ENCODE measurements around the gene FBXW2.

The FBXW2 gene

DNA sequence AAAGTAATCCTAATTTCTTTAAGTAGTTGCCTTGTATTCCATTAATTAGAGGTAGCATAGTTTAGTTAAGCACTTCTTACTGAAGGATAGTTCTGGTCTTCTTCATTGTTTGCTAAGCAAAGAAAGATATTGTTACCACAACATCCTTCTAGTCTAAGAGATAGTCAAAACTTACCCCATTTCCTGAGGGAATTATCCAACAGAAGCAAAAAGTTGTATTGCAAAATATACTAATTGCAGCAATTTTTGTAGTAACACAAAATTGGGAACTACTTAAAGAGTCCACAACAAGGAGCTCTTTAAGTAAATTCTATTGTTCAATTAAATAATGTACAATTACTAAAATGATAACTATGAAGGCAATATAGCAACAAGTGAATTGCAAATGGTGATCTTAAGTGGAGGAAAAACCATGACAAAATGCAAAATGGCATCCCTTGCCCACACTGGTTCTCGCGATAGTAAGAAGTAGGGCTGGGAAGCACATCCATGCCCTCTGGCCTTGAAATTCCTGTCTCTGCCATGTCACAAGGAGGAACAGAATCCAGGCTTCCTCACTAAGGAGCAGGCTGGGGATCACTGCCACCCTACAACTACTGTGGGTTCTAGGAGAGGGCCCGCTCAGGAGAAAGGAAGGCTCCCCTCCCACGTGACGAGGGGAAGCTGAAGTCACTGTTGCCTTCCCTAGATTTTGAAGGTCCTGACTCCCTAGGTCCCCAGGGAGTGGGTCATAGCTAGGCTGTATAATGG lies 55.6 kb downstream of the FBXW2 start:
- H3K9me3 ChIP-seq (ENCODE audit: control insufficient read depth, insufficient read depth, low read length), result no peaks in the 10 kb centered on the region
- H3K36me3 ChIP-seq (ENCODE audit: control insufficient read depth, insufficient read depth, low read length), result no peaks in the 10 kb centered on the region
- H3K27me3 ChIP-seq (ENCODE audit: control insufficient read depth, insufficient read depth, low read length), result no peaks in the 10 kb centered on the region
- H3K4me1 ChIP-seq (ENCODE audit: control insufficient read depth, insufficient read depth, low read length), result no peaks in the 10 kb centered on the region
- no peak overlapping the region for H3K9ac ChIP-seq (ENCODE audit: low read depth, low read length)
- H3K4me3 ChIP-seq (ENCODE audit: low read depth, low read length), result no peak overlapping the region

DNA sequence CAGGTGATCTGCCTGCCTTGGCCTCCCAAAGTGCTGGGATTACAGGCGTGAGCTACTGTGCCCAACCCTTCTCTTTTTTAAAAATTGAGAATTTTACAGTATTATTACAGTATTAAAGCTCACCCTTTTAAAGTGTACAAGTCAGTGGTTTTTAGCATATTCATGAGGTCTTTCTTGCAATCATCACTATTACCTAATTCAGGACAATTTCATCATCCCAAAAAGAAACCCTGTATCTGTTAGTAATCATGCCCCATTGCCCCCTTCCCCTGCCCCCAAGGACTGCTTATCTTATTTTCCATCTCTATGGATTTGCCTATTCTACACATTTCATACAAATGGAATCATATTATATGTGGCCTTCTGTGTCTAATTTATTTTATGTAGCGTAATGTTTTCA lies 56.3 kb downstream of the FBXW2 start:
- Histone ChIP-seq H3K9ac (ENCODE audit: low read depth, low read length) (no peak overlapping the region), H3K27me3 (ENCODE audit: control insufficient read depth, insufficient read depth, low read length) (no peaks in the 10 kb centered on the region), H3K4me3 (ENCODE audit: low read depth, low read length) (no peak overlapping the region), H3K9me3 (ENCODE audit: control insufficient read depth, insufficient read depth, low read length) (no peaks in the 10 kb centered on the region), H3K4me1 (ENCODE audit: control insufficient read depth, insufficient read depth, low read length) (no peaks in the 10 kb centered on the region), H3K36me3 (ENCODE audit: control insufficient read depth, insufficient read depth, low read length) (no peaks in the 10 kb centered on the region)

- H3K9me3 ChIP-seq (ENCODE audit: control insufficient read depth, insufficient read depth, low read length), result no peaks in the 10 kb centered on the region
- no peaks in the 10 kb centered on the region for H3K4me1 ChIP-seq (ENCODE audit: control insufficient read depth, insufficient read depth, low read length)
- no peaks in the 10 kb centered on the region for H3K36me3 ChIP-seq (ENCODE audit: control insufficient read depth, insufficient read depth, low read length)
- no peaks in the 10 kb centered on the region for H3K27me3 ChIP-seq (ENCODE audit: control insufficient read depth, insufficient read depth, low read length)
- H3K9ac ChIP-seq (ENCODE audit: low read depth, low read length), result no peak overlapping the region
- no peak overlapping the region for H3K4me3 ChIP-seq (ENCODE audit: low read depth, low read length)
These were observed 57.6 kb downstream of the FBXW2 start for GRCh38 chr9:120735415-120736126.

- Histone ChIP-seq H3K4me3 (ENCODE audit: low read depth, low read length) (no peak overlapping the region), H3K9ac (ENCODE audit: low read depth, low read length) (no peak overlapping the region), H3K4me1 (ENCODE audit: control insufficient read depth, insufficient read depth, low read length) (no peaks in the 10 kb centered on the region)
These were observed 58.4 kb downstream of the FBXW2 start for GRCh38 chr9:120734607-120735410.

DNA sequence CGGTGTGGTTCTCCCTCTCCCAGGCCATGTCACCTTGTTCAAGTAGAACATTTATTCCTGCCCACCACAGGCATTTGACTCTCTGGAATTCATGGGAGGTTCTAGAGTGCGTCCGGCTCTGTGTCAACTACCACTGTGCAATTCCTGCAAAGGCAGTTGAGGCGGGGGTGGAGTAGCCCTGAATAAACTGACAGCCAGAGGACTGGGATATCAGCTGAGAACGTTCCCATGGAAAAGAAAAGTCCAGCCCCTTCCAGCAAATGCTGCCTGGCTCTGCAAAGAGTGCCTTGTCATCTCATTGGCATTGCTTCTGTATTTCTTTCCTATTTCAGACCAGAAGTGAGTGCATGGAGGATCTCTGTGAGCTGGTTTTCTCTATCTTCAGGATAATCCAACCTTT lies 60.0 kb downstream of the FBXW2 start:
- H3K9me3 ChIP-seq (ENCODE audit: control insufficient read depth, insufficient read depth, low read length), result no peaks in the 10 kb centered on the region
- H3K4me1 ChIP-seq (ENCODE audit: control insufficient read depth, insufficient read depth, low read length), result no peaks in the 10 kb centered on the region
- no peak overlapping the region for H3K9ac ChIP-seq (ENCODE audit: low read depth, low read length)
- H3K27me3 ChIP-seq (ENCODE audit: control insufficient read depth, insufficient read depth, low read length), result no peaks in the 10 kb centered on the region
- H3K36me3 ChIP-seq (ENCODE audit: control insufficient read depth, insufficient read depth, low read length), result no peaks in the 10 kb centered on the region
- H3K4me3 ChIP-seq (ENCODE audit: low read depth, low read length), result no peak overlapping the region

More at GRCh38 chr9:120734607-120735410, 58.4 kb downstream of the FBXW2 start:
- Histone ChIP-seq H3K9me3 (ENCODE audit: control insufficient read depth, insufficient read depth, low read length) (no peaks in the 10 kb centered on the region), H3K36me3 (ENCODE audit: control insufficient read depth, insufficient read depth, low read length) (no peaks in the 10 kb centered on the region), H3K27me3 (ENCODE audit: control insufficient read depth, insufficient read depth, low read length) (no peaks in the 10 kb centered on the region)

GRCh38 chr9:120730654-120731514 lies 62.3 kb downstream of the FBXW2 start:
- H3K27me3 ChIP-seq (ENCODE audit: control insufficient read depth, insufficient read depth, low read length), result no peaks in the 10 kb centered on the region
- no peaks in the 10 kb centered on the region for H3K36me3 ChIP-seq (ENCODE audit: control insufficient read depth, insufficient read depth, low read length)
- no peak overlapping the region for H3K4me3 ChIP-seq (ENCODE audit: low read depth, low read length)
- no peaks in the 10 kb centered on the region for H3K4me1 ChIP-seq (ENCODE audit: control insufficient read depth, insufficient read depth, low read length)
- H3K9me3 ChIP-seq (ENCODE audit: control insufficient read depth, insufficient read depth, low read length), result no peaks in the 10 kb centered on the region
- H3K9ac ChIP-seq (ENCODE audit: low read depth, low read length), result no peak overlapping the region

- H3K9me3 ChIP-seq (ENCODE audit: control insufficient read depth, insufficient read depth, low read length), result no peaks in the 10 kb centered on the region
- H3K4me1 ChIP-seq (ENCODE audit: control insufficient read depth, insufficient read depth, low read length), result no peaks in the 10 kb centered on the region
- H3K4me3 ChIP-seq (ENCODE audit: low read depth, low read length), result no peak overlapping the region
- H3K27me3 ChIP-seq (ENCODE audit: control insufficient read depth, insufficient read depth, low read length), result no peaks in the 10 kb centered on the region
- no peak overlapping the region for H3K9ac ChIP-seq (ENCODE audit: low read depth, low read length)
- no peaks in the 10 kb centered on the region for H3K36me3 ChIP-seq (ENCODE audit: control insufficient read depth, insufficient read depth, low read length)
These were observed 63.4 kb downstream of the FBXW2 start for GRCh38 chr9:120729791-120730241.

- Histone ChIP-seq H3K27me3 (ENCODE audit: control insufficient read depth, insufficient read depth, low read length) (peaks cover 3% of the 10 kb centered on the region), H3K36me3 (ENCODE audit: control insufficient read depth, insufficient read depth, low read length) (no peaks in the 10 kb centered on the region), H3K4me1 (ENCODE audit: control insufficient read depth, insufficient read depth, low read length) (no peaks in the 10 kb centered on the region), H3K4me3 (ENCODE audit: low read depth, low read length) (no peak overlapping the region), H3K9ac (ENCODE audit: low read depth, low read length) (no peak overlapping the region), H3K9me3 (ENCODE audit: control insufficient read depth, insufficient read depth, low read length) (no peaks in the 10 kb centered on the region)
These were observed 66.7 kb downstream of the FBXW2 start for GRCh38 chr9:120726484-120726883.

DNA sequence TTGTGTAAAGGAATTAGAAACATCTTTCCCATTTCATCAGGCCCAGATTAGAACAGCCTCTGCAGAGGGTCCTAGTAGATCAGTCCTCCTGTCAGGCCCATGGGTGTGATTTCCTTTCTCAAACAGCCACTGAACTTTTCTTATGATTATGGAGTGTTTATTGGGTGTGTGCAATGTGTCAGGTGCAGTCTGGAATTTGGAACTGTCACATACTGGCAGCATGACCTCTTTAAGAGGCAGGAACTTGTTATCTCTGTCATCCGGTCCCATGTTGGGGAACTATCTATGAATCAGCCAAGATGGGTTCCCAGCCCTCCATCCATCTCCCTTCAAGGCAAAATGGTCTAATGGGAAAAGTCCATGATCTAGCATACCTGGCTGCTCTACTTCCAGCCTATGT lies 67.3 kb downstream of the FBXW2 start:
- peaks cover 3% of the 10 kb centered on the region for H3K27me3 ChIP-seq (ENCODE audit: control insufficient read depth, insufficient read depth, low read length)
- H3K36me3 ChIP-seq (ENCODE audit: control insufficient read depth, insufficient read depth, low read length), result no peaks in the 10 kb centered on the region
- H3K9ac ChIP-seq (ENCODE audit: low read depth, low read length), result no peak overlapping the region
- no peaks in the 10 kb centered on the region for H3K4me1 ChIP-seq (ENCODE audit: control insufficient read depth, insufficient read depth, low read length)
- H3K4me3 ChIP-seq (ENCODE audit: low read depth, low read length), result no peak overlapping the region
- H3K9me3 ChIP-seq (ENCODE audit: control insufficient read depth, insufficient read depth, low read length), result no peaks in the 10 kb centered on the region

- Histone ChIP-seq H3K4me3 (ENCODE audit: low read depth, low read length) (no peak overlapping the region), H3K27me3 (ENCODE audit: control insufficient read depth, insufficient read depth, low read length) (peaks cover 3% of the 10 kb centered on the region), H3K9ac (ENCODE audit: low read depth, low read length) (no peak overlapping the region), H3K36me3 (ENCODE audit: control insufficient read depth, insufficient read depth, low read length) (no peaks in the 10 kb centered on the region), H3K9me3 (ENCODE audit: control insufficient read depth, insufficient read depth, low read length) (no peaks in the 10 kb centered on the region), H3K4me1 (ENCODE audit: control insufficient read depth, insufficient read depth, low read length) (no peaks in the 10 kb centered on the region)
These were observed 68.3 kb downstream of the FBXW2 start for GRCh38 chr9:120724757-120725400.

DNA sequence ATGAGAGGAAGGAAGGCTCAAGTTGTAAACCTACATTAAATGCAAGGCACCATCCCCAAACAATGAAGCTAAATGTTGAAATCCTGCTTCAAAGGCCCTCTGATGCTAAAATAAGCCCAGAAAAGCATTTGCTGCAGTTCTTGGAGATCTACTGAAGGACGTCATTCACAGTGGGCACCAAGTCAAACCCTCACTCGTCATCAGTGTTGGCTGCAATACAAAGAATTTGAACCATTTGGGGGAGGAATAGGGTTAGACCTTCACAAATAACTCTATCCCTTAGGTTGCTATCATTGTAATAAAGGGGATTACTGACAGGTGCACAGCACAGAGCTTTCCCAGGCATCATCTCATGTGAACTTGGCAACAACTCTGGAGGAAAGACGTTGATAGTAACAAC lies 69.7 kb downstream of the FBXW2 start:
- Histone ChIP-seq H3K9me3 (ENCODE audit: control insufficient read depth, insufficient read depth, low read length) (no peaks in the 10 kb centered on the region), H3K4me3 (ENCODE audit: low read depth, low read length) (no peak overlapping the region), H3K4me1 (ENCODE audit: control insufficient read depth, insufficient read depth, low read length) (no peaks in the 10 kb centered on the region), H3K36me3 (ENCODE audit: control insufficient read depth, insufficient read depth, low read length) (no peaks in the 10 kb centered on the region), H3K27me3 (ENCODE audit: control insufficient read depth, insufficient read depth, low read length) (peaks cover 3% of the 10 kb centered on the region), H3K9ac (ENCODE audit: low read depth, low read length) (no peak overlapping the region)
